ENCODE measurements around the gene CALM1. TPM values are rescaled to one million over a fixed set of nuclear protein-coding genes. Genes with fewer than 3 reads are reported as not detected.

Gene CALM1
- total and polyA plus RNA-seq, 10 of the 15 experiments (the other 5 are each of a cell fraction or from before 2014, with no cell fraction given): 110 to 729 (median 261) TPM

DNA sequence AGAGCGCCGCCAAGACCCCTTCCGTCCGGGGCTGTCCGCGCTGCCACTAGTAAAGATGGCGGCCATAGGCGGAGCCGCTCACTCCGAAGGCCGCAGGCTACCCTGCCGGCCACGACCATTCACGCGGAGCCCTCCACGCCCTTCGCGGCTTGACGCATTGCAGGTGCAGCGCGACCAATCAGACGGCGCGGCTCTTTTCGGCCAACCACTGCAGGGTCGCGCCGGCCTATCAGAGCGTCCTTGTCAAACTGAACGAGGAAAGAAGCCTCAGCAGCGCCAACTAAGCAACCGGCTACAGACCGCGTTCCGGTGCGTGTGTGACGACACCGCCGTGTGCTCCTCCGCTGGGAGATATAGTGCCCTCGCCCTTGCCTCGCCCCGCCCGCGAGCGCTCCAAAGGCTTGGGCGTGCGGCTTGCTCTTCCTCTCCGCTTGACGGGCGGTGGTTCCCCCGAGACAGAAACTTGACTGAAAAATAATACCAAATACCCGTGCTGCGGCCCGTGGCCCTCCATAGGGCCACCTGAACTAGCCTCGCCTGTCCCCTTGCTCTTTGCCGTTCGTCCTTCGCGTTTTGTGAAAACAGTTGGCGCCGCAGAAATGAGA lies 13.6 kb upstream of the CALM1 start (continued):
- TF ChIP-seq ELK1 (IDR thresholded peaks at IDR 0.05; ENCODE audit: low read depth, low read length) (peak; percentile 83; the same call in 1 of the 2 replicates), SMC3 (IDR thresholded peaks at IDR 0.05; ENCODE audit: borderline replicate concordance, low read length) (no peak), WRNIP1 (IDR thresholded peaks at IDR 0.05; ENCODE audit: borderline replicate concordance, low read depth, low read length) (no peak), CREB1 (IDR thresholded peaks at IDR 0.05; ENCODE audit: low read depth) (peak; percentile 98), BHLHE40 (IDR thresholded peaks at IDR 0.05; ENCODE audit: borderline replicate concordance in 1 of 2, low read depth in 2 of 2, low read length in 1 of 2) (peak in 1 of 2 experiments; percentile 85; a peak in 2 of 4 replicates), MEF2A (IDR thresholded peaks at IDR 0.05; ENCODE audit: insufficient read depth, low read depth, low read length) (peak; percentile 14; the same call in 1 of the 2 replicates), HDAC2 (IDR thresholded peaks at IDR 0.05) (no peak), TARDBP (IDR thresholded peaks at IDR 0.05; ENCODE audit: borderline replicate concordance) (peak; percentile 95), ZNF274 (IDR thresholded peaks at IDR 0.05; ENCODE audit: insufficient read depth, insufficient read length) (no peak), ZBED1 (IDR thresholded peaks at IDR 0.05; ENCODE audit: borderline replicate concordance) (peak; percentile 77; the same call in 1 of the 2 replicates), ZNF217 (IDR thresholded peaks at IDR 0.05) (0 out of 2 replicates have a peak, but pooled peaks have one; percentile 45), SMAD5 (IDR thresholded peaks at IDR 0.05; ENCODE audit: low read depth) (peak; percentile 86; the same call in 1 of the 2 replicates), STAT3 (IDR thresholded peaks at IDR 0.05; ENCODE audit: low read depth, low read length) (no peak), GABPA (IDR thresholded peaks at IDR 0.05; ENCODE audit: low read depth) (peak; percentile 34), IRF5 (IDR thresholded peaks at IDR 0.05; ENCODE audit: borderline replicate concordance) (peak; percentile 43; the same call in 1 of the 2 replicates), IKZF1 (conservative IDR thresholded peaks at IDR 0.05) (peak; percentile 96), FOXM1 (IDR thresholded peaks at IDR 0.05; ENCODE audit: low read depth, low read length) (peak; percentile 81), TCF12 (IDR thresholded peaks at IDR 0.05; ENCODE audit: low read depth, low read length) (peak; percentile 70)
- TF ChIP-seq, protein P1, sequence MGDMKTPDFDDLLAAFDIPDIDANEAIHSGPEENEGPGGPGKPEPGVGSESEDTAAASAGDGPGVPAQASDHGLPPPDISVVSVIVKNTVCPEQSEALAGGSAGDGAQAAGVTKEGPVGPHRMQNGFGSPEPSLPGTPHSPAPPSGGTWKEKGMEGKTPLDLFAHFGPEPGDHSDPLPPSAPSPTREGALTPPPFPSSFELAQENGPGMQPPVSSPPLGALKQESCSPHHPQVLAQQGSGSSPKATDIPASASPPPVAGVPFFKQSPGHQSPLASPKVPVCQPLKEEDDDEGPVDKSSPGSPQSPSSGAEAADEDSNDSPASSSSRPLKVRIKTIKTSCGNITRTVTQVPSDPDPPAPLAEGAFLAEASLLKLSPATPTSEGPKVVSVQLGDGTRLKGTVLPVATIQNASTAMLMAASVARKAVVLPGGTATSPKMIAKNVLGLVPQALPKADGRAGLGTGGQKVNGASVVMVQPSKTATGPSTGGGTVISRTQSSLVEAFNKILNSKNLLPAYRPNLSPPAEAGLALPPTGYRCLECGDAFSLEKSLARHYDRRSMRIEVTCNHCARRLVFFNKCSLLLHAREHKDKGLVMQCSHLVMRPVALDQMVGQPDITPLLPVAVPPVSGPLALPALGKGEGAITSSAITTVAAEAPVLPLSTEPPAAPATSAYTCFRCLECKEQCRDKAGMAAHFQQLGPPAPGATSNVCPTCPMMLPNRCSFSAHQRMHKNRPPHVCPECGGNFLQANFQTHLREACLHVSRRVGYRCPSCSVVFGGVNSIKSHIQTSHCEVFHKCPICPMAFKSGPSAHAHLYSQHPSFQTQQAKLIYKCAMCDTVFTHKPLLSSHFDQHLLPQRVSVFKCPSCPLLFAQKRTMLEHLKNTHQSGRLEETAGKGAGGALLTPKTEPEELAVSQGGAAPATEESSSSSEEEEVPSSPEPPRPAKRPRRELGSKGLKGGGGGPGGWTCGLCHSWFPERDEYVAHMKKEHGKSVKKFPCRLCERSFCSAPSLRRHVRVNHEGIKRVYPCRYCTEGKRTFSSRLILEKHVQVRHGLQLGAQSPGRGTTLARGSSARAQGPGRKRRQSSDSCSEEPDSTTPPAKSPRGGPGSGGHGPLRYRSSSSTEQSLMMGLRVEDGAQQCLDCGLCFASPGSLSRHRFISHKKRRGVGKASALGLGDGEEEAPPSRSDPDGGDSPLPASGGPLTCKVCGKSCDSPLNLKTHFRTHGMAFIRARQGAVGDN (IDR thresholded peaks at IDR 0.05): peak; percentile 84
- TF ChIP-seq, protein P2, sequence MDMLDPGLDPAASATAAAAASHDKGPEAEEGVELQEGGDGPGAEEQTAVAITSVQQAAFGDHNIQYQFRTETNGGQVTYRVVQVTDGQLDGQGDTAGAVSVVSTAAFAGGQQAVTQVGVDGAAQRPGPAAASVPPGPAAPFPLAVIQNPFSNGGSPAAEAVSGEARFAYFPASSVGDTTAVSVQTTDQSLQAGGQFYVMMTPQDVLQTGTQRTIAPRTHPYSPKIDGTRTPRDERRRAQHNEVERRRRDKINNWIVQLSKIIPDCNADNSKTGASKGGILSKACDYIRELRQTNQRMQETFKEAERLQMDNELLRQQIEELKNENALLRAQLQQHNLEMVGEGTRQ (IDR thresholded peaks at IDR 0.05; ENCODE audit: borderline replicate concordance, low read depth, low read length): no peak

Measured in GM12878 (cell line).